WERI-Rb-1 (cell line): ENCODE measurements around the gene SLFN5.
"Not testable (repeated sequence)": the region's sequence is repeated elsewhere in the genome, so short reads cannot be mapped to it uniquely, and the experiment has no call there.

ENCODE experiments used
- DNase-seq: peaks from one replicate; pipeline ENCODE4 v3.0.0-alpha.2; 2020
- H3K27ac ChIP-seq: fragments of 250-450 bp; sonication (Bioruptor Pico); 2 replicates; pipeline ENCODE4 v1.5.1; 2020; ENCODE audit warnings: mild to moderate bottlenecking, moderate library complexity
- H3K27me3 ChIP-seq: fragments of 250-450 bp; sonication (Bioruptor Pico); 2 replicates; pipeline ENCODE4 v1.5.1; 2021; ENCODE audit warnings: mild to moderate bottlenecking, low read depth, moderate library complexity; ENCODE audit not compliant: insufficient read depth, severe bottlenecking
- H3K36me3 ChIP-seq: fragments of 250-450 bp; sonication (Bioruptor Pico); 2 replicates; pipeline ENCODE4 v1.5.1; 2020; ENCODE audit warnings: mild to moderate bottlenecking, moderate library complexity
- H3K4me3 ChIP-seq: 2 replicates; pipeline ENCODE4 v1.5.1; 2011; ENCODE audit warnings: low read depth, mild to moderate bottlenecking, control low read depth, low read length
- H3K9me3 ChIP-seq: fragments of 250-450 bp; sonication (Bioruptor Pico); 2 replicates; pipeline ENCODE4 v1.5.1; 2021; ENCODE audit warnings: mild to moderate bottlenecking, moderate library complexity; ENCODE audit not compliant: severe bottlenecking
- CTCF ChIP-seq: IDR thresholded peaks from 2 replicates; pipeline ENCODE4 v1.5.1; 2011; ENCODE audit warnings: low read depth, mild to moderate bottlenecking, control low read depth, inconsistent platforms, low read length

Gene SLFN5

GRCh38 chr17:35242805-35243560 lies at the start of gene SLFN5:
Gene SLFN5 (plus strand): TSS chr17:35243072. CDS start chr17:35258691, 15,619 bp downstream.
- H3K27ac ChIP-seq: no peak within 1 kb of the TSS
- DNase-seq: peak; percentile 77
- peaks cover 5% of the 10 kb centered on the region for H3K9me3 ChIP-seq
- H3K36me3 ChIP-seq: no peaks in the 10 kb centered on the region
- no peak for TF ChIP-seq CTCF
- peak within 1 kb of the TSS; percentile 40 for H3K4me3 ChIP-seq
- H3K27me3 ChIP-seq: peaks cover 86% of the 10 kb centered on the region

- not testable (repeated sequence) for H3K27ac ChIP-seq, H3K36me3 ChIP-seq, H3K4me3 ChIP-seq, DNase-seq
- H3K27me3 ChIP-seq: peaks cover 24% of the 10 kb centered on the region
- H3K9me3 ChIP-seq: peaks cover 10% of the 10 kb centered on the region
Observed at GRCh38 chr17:35194001-35194400, 48.9 kb upstream of the SLFN5 start, which contains the start of gene SLC35G3. Gene SLC35G3 (minus strand): TSS chr17:35194393. CDS start chr17:35194307, 86 bp downstream.

GRCh38 chr17:35195062-35195461 lies 47.8 kb upstream of the SLFN5 start:
- Histone ChIP-seq H3K9me3 (peaks cover 10% of the 10 kb centered on the region), H3K27me3 (peaks cover 20% of the 10 kb centered on the region)
- not testable (repeated sequence) for H3K27ac ChIP-seq, H3K4me3 ChIP-seq, H3K36me3 ChIP-seq, DNase-seq

DNA sequence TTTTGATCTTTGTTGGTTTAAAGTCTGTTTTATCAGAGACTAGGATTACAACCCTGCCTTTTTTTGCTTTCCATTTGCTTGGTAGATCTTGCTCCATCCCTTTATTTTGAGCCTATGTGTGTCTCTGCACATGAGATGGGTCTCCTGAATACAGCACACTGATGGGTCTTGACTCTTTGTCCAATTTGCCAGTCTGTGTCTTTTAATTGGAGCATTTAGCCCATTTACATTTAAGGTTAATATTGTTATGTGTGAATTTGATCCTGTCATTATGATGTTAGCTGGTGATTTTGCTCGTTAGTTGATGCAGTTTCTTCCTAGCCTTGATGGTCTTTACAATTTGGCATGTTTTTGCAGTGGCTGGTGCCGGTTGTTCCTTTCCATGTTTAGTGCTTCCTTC lies 40.3 kb upstream of the SLFN5 start:
- not testable (repeated sequence) for DNase-seq, H3K27ac ChIP-seq, H3K9me3 ChIP-seq, H3K4me3 ChIP-seq, H3K36me3 ChIP-seq
- H3K27me3 ChIP-seq: peaks cover 40% of the 10 kb centered on the region

DNA sequence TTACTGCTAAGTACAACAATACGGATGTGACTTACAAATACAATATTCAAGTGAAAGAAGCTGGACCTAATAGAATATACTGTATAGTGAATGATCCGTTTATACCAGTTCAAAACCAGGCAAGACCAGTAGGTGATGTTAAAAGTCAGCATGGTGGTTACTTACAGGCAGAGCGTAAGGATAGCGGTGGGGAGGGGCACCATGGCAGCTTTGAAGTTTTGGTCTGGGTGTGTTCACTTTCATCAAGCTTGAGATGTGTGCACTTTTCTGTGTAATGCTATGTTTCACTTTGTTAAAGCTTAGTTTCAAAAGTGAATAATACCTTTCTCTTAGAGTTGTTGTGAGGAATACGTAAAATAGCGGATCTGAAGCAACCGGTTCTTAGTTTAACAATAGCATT lies 32.1 kb upstream of the SLFN5 start:
- Histone ChIP-seq H3K36me3 (no peaks in the 10 kb centered on the region), H3K27ac (no peak overlapping the region), H3K9me3 (no peaks in the 10 kb centered on the region), H3K27me3 (peaks cover 76% of the 10 kb centered on the region), H3K4me3 (no peak overlapping the region)
- DNase-seq: no peak
- no peak for TF ChIP-seq CTCF

DNA sequence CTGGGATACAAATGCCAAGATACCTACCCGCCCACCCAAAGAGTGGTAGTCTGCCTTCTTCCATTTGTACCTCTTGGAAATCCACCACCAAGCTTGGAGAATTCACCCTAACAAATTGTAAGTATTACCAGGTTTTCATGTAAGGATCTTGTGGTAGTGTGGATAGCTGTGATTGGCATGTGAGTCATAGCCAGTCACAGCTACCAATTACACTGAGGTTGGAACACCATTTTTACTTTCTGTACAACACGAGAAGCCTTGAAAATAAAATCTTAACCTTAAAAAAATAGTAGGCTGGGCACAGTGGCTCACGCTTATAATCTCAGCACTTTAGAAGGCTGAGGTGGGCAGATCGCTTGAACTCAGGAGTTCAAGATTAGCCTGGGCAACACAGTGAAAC lies 30.2 kb upstream of the SLFN5 start:
- no peak overlapping the region for H3K4me3 ChIP-seq
- no peak overlapping the region for H3K27ac ChIP-seq
- TF ChIP-seq CTCF: no peak
- peaks cover 80% of the 10 kb centered on the region for H3K27me3 ChIP-seq
- DNase-seq: no peak
- H3K36me3 ChIP-seq: no peaks in the 10 kb centered on the region
- no peaks in the 10 kb centered on the region for H3K9me3 ChIP-seq

- no peak for TF ChIP-seq CTCF
- H3K36me3 ChIP-seq: no peaks in the 10 kb centered on the region
- no peak overlapping the region for H3K27ac ChIP-seq
- no peak for DNase-seq
- H3K9me3 ChIP-seq: no peaks in the 10 kb centered on the region
- H3K4me3 ChIP-seq: no peak overlapping the region
- peaks cover 81% of the 10 kb centered on the region for H3K27me3 ChIP-seq
Observed at GRCh38 chr17:35213412-35213940, 29.4 kb upstream of the SLFN5 start.
